Activated CD4-positive, CD25-positive, alpha-beta regulatory T cell treated with anti-CD3 and anti-CD28 coated beads, Interleukin-2, amount 50 U/mL, for 72 hours (primary cell): Measurements from ENCODE around the gene DCHS1.

Experiments
- DNase-seq: peaks from one replicate; pipeline ENCODE4 v3.0.0; 2021

Gene DCHS1

GRCh38 chr11:6610591-6610990 lies 45.0 kb downstream of the DCHS1 start:
- DNase-seq: no peak

- no peak for DNase-seq
Observed at GRCh38 chr11:6609502-6610015, 46.0 kb downstream of the DCHS1 start.

DNA sequence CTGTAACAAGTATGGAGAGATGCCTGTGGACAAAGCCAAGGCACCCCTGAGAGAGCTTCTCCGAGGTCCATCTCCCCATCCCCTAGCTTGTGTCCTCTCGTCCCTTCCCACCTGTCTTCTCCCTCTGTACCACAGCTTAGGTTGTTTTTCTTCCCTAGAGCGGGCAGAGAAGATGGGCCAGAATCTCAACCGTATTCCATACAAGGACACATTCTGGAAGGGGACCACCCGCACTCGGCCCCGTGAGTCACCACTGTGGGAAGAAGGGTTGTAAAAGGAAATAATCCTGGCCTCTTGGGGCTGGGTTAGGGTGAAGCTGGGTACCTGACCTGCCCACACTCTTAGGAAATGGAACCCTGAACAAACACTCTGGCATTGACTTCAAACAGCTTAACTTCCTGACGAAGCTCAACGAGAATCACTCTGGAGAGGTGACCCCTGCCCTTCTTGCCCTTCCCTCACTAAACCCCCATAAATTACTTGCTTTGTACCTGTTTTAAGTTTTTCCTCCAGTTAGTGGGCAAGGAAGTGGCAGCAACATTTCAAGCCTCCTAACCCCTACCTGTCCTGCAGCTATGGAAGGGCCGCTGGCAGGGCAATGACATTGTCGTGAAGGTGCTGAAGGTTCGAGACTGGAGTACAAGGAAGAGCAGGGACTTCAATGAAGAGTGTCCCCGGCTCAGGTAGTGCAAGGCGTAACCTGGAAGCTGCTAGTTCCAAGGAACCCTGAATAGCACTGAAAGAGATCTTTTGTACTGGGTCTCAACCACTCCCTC lies 46.7 kb downstream of the DCHS1 start:
- no peak for DNase-seq

GRCh38 chr11:6608011-6608410 lies 47.6 kb downstream of the DCHS1 start:
- DNase-seq: no peak

- DNase-seq: no peak
Observed at GRCh38 chr11:6607190-6607795, 48.3 kb downstream of the DCHS1 start.

- peak; percentile 70 for DNase-seq
Observed at GRCh38 chr11:6606471-6607189, 49.0 kb downstream of the DCHS1 start.

- no peak for DNase-seq
Observed at GRCh38 chr11:6604790-6605189, 50.8 kb downstream of the DCHS1 start.

- peak; percentile 46 for DNase-seq
Observed at GRCh38 chr11:6604081-6604626, 51.5 kb downstream of the DCHS1 start.

GRCh38 chr11:6603287-6604080 lies 52.1 kb downstream of the DCHS1 start, which contains the start of the genes ILK and RRP8:
Gene ILK, plus strand, starts transcription at chr11:6603774. Its CDS starts 498 bp downstream, at chr11:6604272.
Gene RRP8, minus strand, starts transcription at chr11:6603616. Its CDS starts 114 bp downstream, at chr11:6603502.
- peak; percentile 85 for DNase-seq

GRCh38 chr11:6602096-6602940 lies 53.3 kb downstream of the DCHS1 start:
- no peak for DNase-seq

- no peak for DNase-seq
Observed at GRCh38 chr11:6601041-6601461, 54.6 kb downstream of the DCHS1 start.

- DNase-seq: no peak
Observed at GRCh38 chr11:6599881-6600390, 55.7 kb downstream of the DCHS1 start.

DNA sequence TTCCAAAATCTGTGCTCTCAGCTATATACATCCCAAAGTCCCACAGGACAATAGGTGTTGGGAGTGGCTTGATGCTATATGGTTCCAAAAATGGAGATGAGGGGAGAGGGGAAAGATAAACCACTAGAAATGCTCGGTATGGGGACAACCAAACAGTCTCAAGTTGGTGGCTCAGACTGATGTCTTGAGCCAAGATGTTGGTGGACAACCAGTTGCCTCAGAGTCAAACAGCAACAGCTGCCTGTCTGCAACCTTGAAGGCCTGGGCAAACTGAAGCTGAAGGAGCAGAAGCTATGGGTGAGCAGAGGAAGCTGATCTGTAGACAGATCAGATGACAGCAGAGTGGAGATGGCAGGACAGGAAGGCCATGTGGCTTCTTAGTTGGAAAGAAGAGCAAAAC lies 56.2 kb downstream of the DCHS1 start:
- no peak for DNase-seq

GRCh38 chr11:6598555-6598954 lies 57.1 kb downstream of the DCHS1 start:
- no peak for DNase-seq

DNA sequence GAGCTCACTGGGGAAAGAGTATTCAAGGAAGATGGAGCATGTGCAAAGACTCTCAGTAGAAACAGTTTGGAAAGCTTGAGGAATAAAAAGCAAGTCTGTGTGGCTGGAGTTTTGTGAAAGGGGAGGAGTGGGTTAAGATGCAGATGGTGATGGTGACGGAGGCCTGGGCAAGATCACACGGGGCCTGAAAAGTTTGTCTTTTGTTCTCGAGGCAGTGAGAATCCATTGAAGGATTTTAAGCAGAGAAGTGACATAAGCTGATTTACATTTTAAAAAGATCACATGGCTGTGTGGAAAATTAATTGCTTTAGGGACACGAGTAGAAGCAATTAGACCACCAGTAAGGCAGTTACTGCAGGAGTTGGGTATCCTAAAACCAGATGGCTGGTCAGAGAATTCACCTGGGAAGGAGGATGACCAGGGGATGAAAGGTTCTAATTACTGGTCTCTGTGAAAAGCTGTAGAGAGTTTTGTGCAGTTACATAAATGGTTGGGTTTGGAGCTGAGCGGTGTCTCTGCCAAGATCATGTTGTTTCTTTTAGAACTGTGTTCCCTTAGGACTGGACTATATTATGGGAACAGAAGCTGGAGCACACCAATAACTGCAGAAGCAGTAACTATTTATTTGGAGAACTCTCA lies 59.3 kb downstream of the DCHS1 start:
- no peak for DNase-seq

DNA sequence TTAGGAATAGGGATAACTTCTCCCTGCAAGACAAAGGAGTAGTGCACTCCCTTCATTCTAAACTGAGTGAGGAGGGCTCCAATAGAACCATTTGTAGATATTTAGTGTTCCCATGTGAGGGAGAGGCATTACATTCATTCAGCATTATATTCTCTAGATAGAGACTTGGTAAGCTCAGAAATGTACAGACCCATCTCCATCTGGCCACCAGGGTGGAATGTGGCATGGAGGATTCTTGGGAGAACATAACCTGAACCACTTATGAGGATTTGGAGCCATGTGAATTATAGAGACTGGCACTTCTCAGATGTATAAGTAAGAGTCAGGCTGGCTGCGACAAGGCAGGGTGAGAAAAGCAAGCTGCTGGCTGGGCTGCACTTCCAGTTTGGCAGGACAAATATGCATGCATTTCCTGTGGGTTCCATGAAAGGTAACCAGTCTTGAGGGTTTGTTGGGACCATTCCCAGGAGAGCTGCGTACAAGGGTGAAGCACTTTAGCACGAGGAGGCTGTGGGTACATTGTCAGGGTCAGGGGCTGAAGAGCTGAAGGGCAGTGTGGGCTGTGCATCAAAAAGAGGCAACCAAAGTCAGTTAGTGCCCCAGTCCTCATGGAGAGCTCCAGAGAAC lies 61.4 kb downstream of the DCHS1 start:
- no peak for DNase-seq

DNA sequence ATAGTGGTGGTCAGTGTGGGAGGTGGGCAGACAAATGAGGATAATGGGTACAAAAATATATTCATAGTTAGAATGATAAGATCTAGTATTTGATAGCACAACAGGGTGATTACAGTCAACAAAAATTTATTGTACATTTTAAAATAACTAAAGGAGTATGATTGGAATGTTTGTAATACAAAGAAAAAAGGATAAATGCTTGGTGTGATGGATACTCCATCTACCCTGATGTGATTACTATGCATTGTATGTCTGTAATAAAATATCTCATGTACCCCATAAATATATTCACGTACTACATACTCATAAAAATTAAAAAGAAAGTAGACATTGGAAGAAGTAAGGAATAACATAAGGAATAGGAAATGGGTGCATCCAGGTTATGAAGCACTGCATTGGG lies 67.6 kb downstream of the DCHS1 start:
- no peak for DNase-seq

DNA sequence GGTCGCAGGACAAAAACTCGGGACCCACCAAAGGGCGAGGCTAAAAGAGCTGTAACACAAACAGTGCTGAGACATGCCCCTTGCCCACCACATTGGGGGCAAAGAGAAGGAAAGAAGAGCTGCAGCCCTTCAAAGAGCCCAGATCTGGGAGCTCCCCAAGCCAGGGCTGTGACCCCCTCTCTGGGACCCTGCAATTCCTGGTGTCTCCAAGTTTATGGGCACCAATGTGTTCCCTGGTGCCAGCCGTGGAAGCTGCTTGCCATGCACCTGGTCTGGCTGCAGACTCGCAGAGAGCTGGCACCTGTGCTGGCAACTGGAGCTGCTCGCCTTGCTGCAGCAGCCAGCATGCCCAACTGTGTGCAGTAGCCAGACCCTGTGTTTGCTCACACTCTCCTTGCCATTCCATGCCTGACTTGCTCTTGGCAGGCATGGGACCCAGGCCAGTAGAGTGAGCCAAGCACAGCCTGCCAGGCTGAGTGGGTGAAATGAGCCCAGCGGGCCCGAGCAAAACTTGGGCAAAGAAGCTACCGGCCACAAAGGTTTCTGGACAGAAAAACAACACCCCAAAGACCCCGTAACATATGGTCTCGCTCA lies 68.2 kb downstream of the DCHS1 start:
- no peak for DNase-seq
